ENCODE results near the gene AGO4. TPM values are rescaled to one million over a fixed set of nuclear protein-coding genes. Genes with fewer than 3 reads are reported as not detected.
A peak's percentile ranks its signal among the peaks of the same experiment; 100 is the strongest.

The AGO4 gene
- total RNA-seq, 1 experiment from 2014 or later = 6.1 TPM

GRCh38 chr1:35854989-35855700 is 47.3 kb downstream of the AGO4 start:
- POLR2A ChIA-PET = no interaction called here
- Histone ChIP-seq H3K4me3 (replicated peaks in 1 of 2; ENCODE audit: low read depth in 1 of 2, low read length in 2 of 2) (no peak overlapping the region), H3K4me2 (ENCODE audit: low read length) (no peak overlapping the region), H2AFZ (ENCODE audit: low read depth, low read length, poor library complexity, severe bottlenecking) (no peak overlapping the region), H3K4me1 (ENCODE audit: control insufficient read depth in 1 of 2, insufficient read depth in 2 of 2, low read length in 2 of 2) (no peaks in the 10 kb centered on the region), H3K79me2 (ENCODE audit: insufficient read depth, low read length) (no peaks in the 10 kb centered on the region), H3K36me3 (ENCODE audit: control insufficient read depth in 1 of 2, insufficient read depth in 2 of 2, low read length in 2 of 2) (no peaks in the 10 kb centered on the region), H3K27ac (ENCODE audit: low read depth, low read length) (no peak overlapping the region), H3K9ac (ENCODE audit: low read length) (no peak overlapping the region), H3K9me3 (ENCODE audit: control insufficient read depth in 1 of 2, insufficient read depth in 1 of 2, low read depth in 1 of 2, low read length in 2 of 2) (no peaks in the 10 kb centered on the region), H3K9me2 (ENCODE audit: insufficient read depth) (no peaks in the 10 kb centered on the region), H4K20me1 (ENCODE audit: insufficient read depth) (no peaks in the 10 kb centered on the region), H3K27me3 (ENCODE audit: insufficient read depth, low read length) (no peaks in the 10 kb centered on the region)
- RAD21 ChIA-PET (ENCODE audit: low non-redundant PET in 1 of 2, low total read pairs in 2 of 2, uncharacterized antibody in 2 of 2, unreplicated experiment in 2 of 2) = interaction anchor here in 1 of 2 experiments (0.7 kb wide), 1 partner anchor 75 kb away, joined by 3 read pairs; no protein-coding TSS in a partner anchor
- ATAC-seq (no peak), DNase-seq (ENCODE audit: low read depth, low spot score) (no peak)
- intact Hi-C loops (cut with micrococcal nuclease) = loop anchor here (10.0 kb wide), 1 partner anchor 230 kb away; the partner anchor contains the start of genes ADPRS and TEKT2
- CTCF ChIA-PET = interaction anchor here (0.6 kb wide), 1 partner anchor 293 kb away, joined by 5 read pairs; no protein-coding TSS in a partner anchor
- no peak for TF ChIP-seq JUND (IDR thresholded peaks at IDR 0.05)
- TF ChIP-seq POLR2AphosphoS5 (IDR thresholded peaks at IDR 0.05; ENCODE audit: low read depth, low read length) = no peak
- TF ChIP-seq ZNF274 (IDR thresholded peaks at IDR 0.05; ENCODE audit: low read depth, low read length) = no peak
- no peak for TF ChIP-seq ZFX (IDR thresholded peaks at IDR 0.05)
- no peak for TF ChIP-seq EZH2phosphoT487 (IDR thresholded peaks at IDR 0.05; ENCODE audit: borderline replicate concordance)
- TF ChIP-seq RAD21 (IDR thresholded peaks at IDR 0.05; ENCODE audit: low read depth) = peak; percentile 12; the same call in 1 of the 2 replicates
- TF ChIP-seq CTCF (IDR thresholded peaks at IDR 0.05 in 2 of 3, conservative IDR thresholded peaks at IDR 0.05 in 1 of 3; ENCODE audit: borderline replicate concordance in 1 of 3, insufficient read depth in 1 of 3, low read depth in 2 of 3, low read length in 2 of 3) = peak in 1 of 3 experiments; percentile 32; a peak in 2 of 6 replicates
- BruUV-seq (replicated peaks) = no TSS peak
